HG03354 (cell line): Measurements from ENCODE around the gene VASH1.

Source experiments
- ATAC-seq: cut with Tn5 transposase; IDR thresholded peaks from one replicate; pipeline ENCODE4 v1.9.1; 2021; ENCODE audit warnings: mild to moderate bottlenecking; ENCODE audit not compliant: unreplicated experiment, poor library complexity, severe bottlenecking

The VASH1 gene

GRCh38 chr14:76780875-76781647 is 19.8 kb downstream of the VASH1 start:
- ATAC-seq: no peak

GRCh38 chr14:76781648-76782051 is 20.4 kb downstream of the VASH1 start:
- ATAC-seq: no peak

GRCh38 chr14:76782115-76782884 is 21.0 kb downstream of the VASH1 start:
- no peak for ATAC-seq

GRCh38 chr14:76782885-76783566 is 21.8 kb downstream of the VASH1 start:
- ATAC-seq: no peak

GRCh38 chr14:76784266-76784874 is 23.1 kb downstream of the VASH1 start:
- ATAC-seq: no peak

- ATAC-seq: no peak
Measured at GRCh38 chr14:76784881-76785280, 23.6 kb downstream of the VASH1 start.

- no peak for ATAC-seq
Measured at GRCh38 chr14:76786601-76787000, 25.3 kb downstream of the VASH1 start.

GRCh38 chr14:76792422-76792821 is 31.2 kb downstream of the VASH1 start:
- no peak for ATAC-seq

- no peak for ATAC-seq
Measured at GRCh38 chr14:76793324-76793723, 32.1 kb downstream of the VASH1 start.

GRCh38 chr14:76793956-76794355 is 32.7 kb downstream of the VASH1 start:
- ATAC-seq: no peak

GRCh38 chr14:76806446-76806845 is 45.2 kb downstream of the VASH1 start:
- ATAC-seq: no peak

- no peak for ATAC-seq
Measured at GRCh38 chr14:76808011-76808410, 46.7 kb downstream of the VASH1 start.

- no peak for ATAC-seq
Measured at GRCh38 chr14:76808990-76809389, 47.7 kb downstream of the VASH1 start.

GRCh38 chr14:76810525-76810924 is 49.3 kb downstream of the VASH1 start:
- ATAC-seq: no peak

GRCh38 chr14:76810953-76811400 is 49.7 kb downstream of the VASH1 start:
- ATAC-seq: no peak

GRCh38 chr14:76811561-76811960 is 50.3 kb downstream of the VASH1 start:
- ATAC-seq: no peak

- ATAC-seq: peak; percentile 19
Measured at GRCh38 chr14:76812093-76812421, 50.8 kb downstream of the VASH1 start.

GRCh38 chr14:76812422-76813383 is 51.4 kb downstream of the VASH1 start, which contains the start of gene ANGEL1:
ANGEL1 (minus strand) TSS chr14:76812882; CDS start chr14:76812827, 55 bp downstream.
- peak; percentile 90 for ATAC-seq
